ENCODE data around the gene ADGRG7.
A peak's percentile ranks its signal among the peaks of the same experiment; 100 is the strongest.

The ADGRG7 gene

DNA sequence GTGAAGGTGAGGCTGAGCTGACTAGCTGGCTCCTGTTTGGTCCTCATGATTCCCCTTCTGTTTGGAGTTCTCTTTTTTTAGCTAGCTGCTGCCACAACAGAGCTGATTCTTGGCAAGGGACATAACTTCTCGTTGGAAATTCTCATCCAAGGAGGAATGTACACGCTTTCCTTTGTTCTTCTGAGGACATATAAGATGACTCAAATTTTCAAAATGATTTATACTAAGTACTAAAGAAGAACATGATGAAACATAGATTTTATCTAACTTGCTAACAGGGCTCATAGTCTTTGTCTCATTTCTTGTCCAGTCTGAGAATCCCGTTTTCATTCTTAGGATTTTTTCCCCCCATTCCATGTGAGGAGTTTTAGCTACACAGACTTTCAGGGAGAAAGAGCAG, 97.0 kb downstream of the ADGRG7 start:
- H3K27me3 ChIP-seq (ENCODE audit: insufficient read depth, low read length), result peaks cover 50% of the 10 kb centered on the region
- no peaks in the 10 kb centered on the region for H3K9me3 ChIP-seq (ENCODE audit: insufficient read depth, low read depth, low read length)
- no peaks in the 10 kb centered on the region; the same call in 1 of the 2 replicates for H3K4me1 ChIP-seq (ENCODE audit: insufficient read depth, low read length)
- no peak overlapping the region for H3K4me3 ChIP-seq (ENCODE audit: low read length)
- H3K27ac ChIP-seq (ENCODE audit: low read length), result no peak overlapping the region
- H3K9ac ChIP-seq (ENCODE audit: low read depth, low read length), result no peak overlapping the region
- peaks cover 2% of the 10 kb centered on the region for H3K36me3 ChIP-seq (ENCODE audit: insufficient read depth, low read depth, low read length)

DNA sequence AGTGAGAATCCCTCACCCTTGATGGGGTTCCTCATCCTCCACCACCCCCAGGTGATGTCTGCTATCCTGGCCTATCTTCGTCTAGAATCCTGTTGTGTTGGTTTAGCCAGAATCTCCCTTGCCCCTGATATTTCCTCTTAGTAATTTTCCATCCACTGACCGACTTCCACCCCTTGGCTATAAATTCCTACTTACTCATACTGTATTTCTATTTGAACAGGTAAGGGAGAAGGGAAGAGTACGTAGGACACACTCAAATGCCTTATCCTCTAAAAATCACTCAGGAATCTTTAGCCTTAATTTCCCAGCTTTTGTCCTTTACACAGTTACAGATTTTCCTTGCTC, 99.2 kb downstream of the ADGRG7 start:
- H3K27ac ChIP-seq (ENCODE audit: low read length), result no peak overlapping the region
- H3K9ac ChIP-seq (ENCODE audit: low read depth, low read length), result no peak overlapping the region; the same call in 1 of the 2 replicates
- H3K27me3 ChIP-seq (ENCODE audit: insufficient read depth, low read length), result peaks cover 47% of the 10 kb centered on the region
- H3K9me3 ChIP-seq (ENCODE audit: insufficient read depth, low read depth, low read length), result no peaks in the 10 kb centered on the region
- H3K36me3 ChIP-seq (ENCODE audit: insufficient read depth, low read depth, low read length), result peaks cover 10% of the 10 kb centered on the region
- no peaks in the 10 kb centered on the region for H3K4me1 ChIP-seq (ENCODE audit: insufficient read depth, low read length)
- H3K4me3 ChIP-seq (ENCODE audit: low read length), result peak overlapping the region; percentile 65

DNA sequence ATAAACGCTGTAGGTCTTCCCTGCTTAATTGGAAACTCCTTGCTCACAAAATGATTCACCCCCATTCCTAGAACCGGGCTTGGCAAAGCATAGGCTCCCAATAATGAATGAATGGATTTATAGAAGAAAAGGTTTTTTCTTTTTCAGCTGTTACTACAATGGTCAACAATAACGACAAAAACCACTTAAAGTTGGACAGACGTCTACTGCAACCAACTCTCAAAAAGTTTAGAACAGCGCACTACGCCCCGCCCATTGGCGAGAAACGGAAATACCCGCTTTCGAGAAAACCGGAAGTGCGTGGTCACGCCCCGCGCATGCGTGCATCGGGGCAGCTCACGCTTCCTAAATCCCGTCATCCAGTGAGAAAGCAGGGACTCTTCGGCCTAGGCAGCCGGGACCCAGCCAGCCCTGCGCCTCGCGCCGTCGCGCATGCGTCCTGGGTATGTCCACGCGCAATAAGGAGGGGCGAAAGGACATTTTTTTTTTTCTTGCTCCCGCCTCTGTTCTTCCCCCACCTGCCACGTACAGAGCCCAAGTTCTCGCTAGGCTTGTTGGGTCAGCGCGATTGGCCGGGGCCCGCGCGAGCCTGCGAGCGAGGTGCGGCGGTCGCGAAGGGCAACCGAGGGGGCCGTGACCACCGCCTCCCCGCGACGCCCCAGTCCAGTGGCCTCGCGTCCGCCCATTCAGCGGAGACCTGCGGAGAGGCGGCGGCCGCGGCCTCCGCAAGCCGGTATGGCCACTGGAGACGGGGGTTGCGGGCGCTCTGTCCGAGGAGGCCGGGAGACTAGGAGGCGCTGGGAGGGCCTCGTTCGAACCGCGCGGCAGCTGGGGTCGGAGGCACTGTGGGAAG, 99.8 kb downstream of the ADGRG7 start, which contains the start of gene TFG:
TFG (plus strand) TSS at position 506 of the 853 bp plus-strand sequence. CDS start 4,192 bp downstream, outside the sequence.
- no peaks in the 10 kb centered on the region for H3K9me3 ChIP-seq (ENCODE audit: insufficient read depth, low read depth, low read length)
- peaks cover 16% of the 10 kb centered on the region for H3K36me3 ChIP-seq (ENCODE audit: insufficient read depth, low read depth, low read length)
- H3K27ac ChIP-seq (ENCODE audit: low read length), result peak within 1 kb of the TSS; percentile 62
- H3K4me3 ChIP-seq (ENCODE audit: low read length), result peak within 1 kb of the TSS; percentile 94
- no peaks in the 10 kb centered on the region for H3K4me1 ChIP-seq (ENCODE audit: insufficient read depth, low read length)
- H3K9ac ChIP-seq (ENCODE audit: low read depth, low read length), result peak within 1 kb of the TSS; percentile 91
- H3K27me3 ChIP-seq (ENCODE audit: insufficient read depth, low read length), result peaks cover 41% of the 10 kb centered on the region

DNA sequence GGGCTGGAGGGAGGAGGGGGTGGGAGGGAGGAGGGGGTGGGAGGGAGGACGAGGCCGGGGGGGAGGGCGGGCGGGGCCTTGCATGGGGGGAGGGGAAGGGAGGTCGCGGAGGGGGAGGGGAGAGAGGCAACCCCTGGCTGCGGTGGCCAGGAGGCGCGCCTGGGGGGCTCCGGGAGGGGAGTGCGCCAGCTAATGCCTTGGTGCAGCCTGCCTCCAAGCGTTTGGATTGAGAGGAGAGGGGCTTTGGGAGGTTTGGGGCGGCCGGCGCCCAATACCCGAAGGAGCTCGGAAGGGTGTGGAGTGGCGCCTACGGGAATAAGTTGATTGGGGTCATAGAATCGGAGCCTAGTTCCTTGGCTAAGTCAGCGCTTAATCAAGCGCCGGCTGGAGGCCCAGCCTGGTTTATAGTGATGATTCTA, 100.5 kb downstream of the ADGRG7 start:
- Histone ChIP-seq H3K27ac (ENCODE audit: low read length) (peak overlapping the region; percentile 1), H3K36me3 (ENCODE audit: insufficient read depth, low read depth, low read length) (peaks cover 22% of the 10 kb centered on the region), H3K9ac (ENCODE audit: low read depth, low read length) (peak overlapping the region; percentile 91), H3K9me3 (ENCODE audit: insufficient read depth, low read depth, low read length) (no peaks in the 10 kb centered on the region), H3K27me3 (ENCODE audit: insufficient read depth, low read length) (peaks cover 35% of the 10 kb centered on the region), H3K4me1 (ENCODE audit: insufficient read depth, low read length) (no peaks in the 10 kb centered on the region), H3K4me3 (ENCODE audit: low read length) (peak overlapping the region; percentile 94)

DNA sequence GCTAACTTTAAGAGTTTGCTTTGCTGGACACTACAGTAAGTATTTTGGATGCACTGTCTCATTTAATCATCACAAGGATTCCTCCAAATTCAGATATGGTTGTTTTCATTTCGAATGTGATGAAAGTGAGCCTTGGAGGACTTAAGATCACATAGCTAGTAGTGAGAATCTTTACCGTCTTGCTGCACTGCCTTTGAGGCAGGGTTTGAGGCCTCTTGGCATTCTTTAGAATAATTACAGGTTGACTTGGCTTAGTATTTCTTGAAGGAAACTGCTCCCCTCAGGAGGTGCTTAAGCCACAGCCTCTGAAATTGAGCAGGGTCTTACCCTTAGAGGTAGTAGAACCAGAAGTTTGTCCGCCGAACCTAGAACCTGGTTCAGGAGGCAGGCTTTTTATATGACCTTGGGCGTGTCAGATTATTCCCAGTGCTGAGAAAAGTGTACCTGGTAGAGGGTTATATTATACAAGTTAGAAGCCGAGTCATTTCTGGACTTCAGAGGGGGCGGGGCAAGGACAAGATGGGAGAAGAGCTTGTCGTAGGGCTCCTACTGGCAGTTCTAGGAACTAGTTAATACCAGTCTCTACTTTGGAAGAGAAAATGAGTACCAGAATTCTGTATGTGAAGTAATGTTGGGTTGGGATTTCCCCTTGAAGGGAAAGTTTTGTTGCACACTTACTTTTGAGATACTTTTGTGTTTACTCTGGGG, 101.0 kb downstream of the ADGRG7 start:
- Histone ChIP-seq H3K4me3 (ENCODE audit: low read length) (peak overlapping the region; percentile 94), H3K36me3 (ENCODE audit: insufficient read depth, low read depth, low read length) (peaks cover 28% of the 10 kb centered on the region), H3K27me3 (ENCODE audit: insufficient read depth, low read length) (peaks cover 29% of the 10 kb centered on the region), H3K4me1 (ENCODE audit: insufficient read depth, low read length) (no peaks in the 10 kb centered on the region), H3K27ac (ENCODE audit: low read length) (peak overlapping the region; percentile 1), H3K9ac (ENCODE audit: low read depth, low read length) (peak overlapping the region; percentile 91), H3K9me3 (ENCODE audit: insufficient read depth, low read depth, low read length) (no peaks in the 10 kb centered on the region)

DNA sequence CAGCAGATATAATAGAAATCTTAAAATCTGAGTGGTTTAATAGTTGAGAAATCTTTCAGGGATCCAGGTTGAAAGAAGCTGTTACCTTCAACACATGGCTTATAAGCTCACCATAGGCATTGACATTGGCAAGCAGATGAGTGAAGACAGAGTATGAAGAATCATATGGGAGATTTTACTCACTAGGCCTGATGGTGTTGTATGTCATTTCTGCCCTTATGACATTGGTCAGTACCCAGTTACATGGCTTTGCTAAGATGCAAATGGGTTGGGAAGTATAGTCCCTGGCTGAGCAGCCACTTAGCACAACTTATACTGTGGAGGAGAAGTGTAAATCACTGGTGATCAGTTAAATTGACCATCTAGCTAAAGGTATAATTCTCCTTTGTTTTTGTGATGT, 105.8 kb downstream of the ADGRG7 start:
- Histone ChIP-seq H3K27ac (ENCODE audit: low read length) (no peak overlapping the region), H3K4me3 (ENCODE audit: low read length) (no peak overlapping the region), H3K4me1 (ENCODE audit: insufficient read depth, low read length) (no peaks in the 10 kb centered on the region), H3K27me3 (ENCODE audit: insufficient read depth, low read length) (no peaks in the 10 kb centered on the region), H3K9ac (ENCODE audit: low read depth, low read length) (no peak overlapping the region), H3K36me3 (ENCODE audit: insufficient read depth, low read depth, low read length) (peaks cover 69% of the 10 kb centered on the region), H3K9me3 (ENCODE audit: insufficient read depth, low read depth, low read length) (no peaks in the 10 kb centered on the region)

DNA sequence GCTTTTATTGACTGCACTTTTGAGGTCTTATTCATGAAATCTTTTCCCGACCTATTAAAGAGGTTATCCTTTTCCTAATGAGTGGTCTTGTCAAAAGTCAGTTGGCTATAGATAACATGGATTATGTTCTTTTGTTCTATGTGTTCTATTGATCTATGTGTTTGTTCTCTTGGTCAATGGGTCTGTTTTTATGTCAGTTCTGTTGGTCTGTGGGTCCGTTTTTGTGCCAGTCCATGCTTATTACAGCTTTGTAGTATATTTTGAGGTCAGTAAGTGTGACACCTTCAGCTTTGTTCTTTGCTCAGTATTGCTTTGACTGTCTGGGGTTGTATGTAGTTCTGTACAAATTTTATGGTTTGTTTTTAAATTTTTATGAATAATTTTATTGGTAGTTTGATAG, 107.7 kb downstream of the ADGRG7 start:
- Histone ChIP-seq H3K9me3 (ENCODE audit: insufficient read depth, low read depth, low read length) (no peaks in the 10 kb centered on the region), H3K4me1 (ENCODE audit: insufficient read depth, low read length) (no peaks in the 10 kb centered on the region), H3K36me3 (ENCODE audit: insufficient read depth, low read depth, low read length) (peaks cover 80% of the 10 kb centered on the region), H3K27me3 (ENCODE audit: insufficient read depth, low read length) (no peaks in the 10 kb centered on the region), H3K27ac (ENCODE audit: low read length) (no peak overlapping the region), H3K9ac (ENCODE audit: low read depth, low read length) (no peak overlapping the region), H3K4me3 (ENCODE audit: low read length) (no peak overlapping the region)

DNA sequence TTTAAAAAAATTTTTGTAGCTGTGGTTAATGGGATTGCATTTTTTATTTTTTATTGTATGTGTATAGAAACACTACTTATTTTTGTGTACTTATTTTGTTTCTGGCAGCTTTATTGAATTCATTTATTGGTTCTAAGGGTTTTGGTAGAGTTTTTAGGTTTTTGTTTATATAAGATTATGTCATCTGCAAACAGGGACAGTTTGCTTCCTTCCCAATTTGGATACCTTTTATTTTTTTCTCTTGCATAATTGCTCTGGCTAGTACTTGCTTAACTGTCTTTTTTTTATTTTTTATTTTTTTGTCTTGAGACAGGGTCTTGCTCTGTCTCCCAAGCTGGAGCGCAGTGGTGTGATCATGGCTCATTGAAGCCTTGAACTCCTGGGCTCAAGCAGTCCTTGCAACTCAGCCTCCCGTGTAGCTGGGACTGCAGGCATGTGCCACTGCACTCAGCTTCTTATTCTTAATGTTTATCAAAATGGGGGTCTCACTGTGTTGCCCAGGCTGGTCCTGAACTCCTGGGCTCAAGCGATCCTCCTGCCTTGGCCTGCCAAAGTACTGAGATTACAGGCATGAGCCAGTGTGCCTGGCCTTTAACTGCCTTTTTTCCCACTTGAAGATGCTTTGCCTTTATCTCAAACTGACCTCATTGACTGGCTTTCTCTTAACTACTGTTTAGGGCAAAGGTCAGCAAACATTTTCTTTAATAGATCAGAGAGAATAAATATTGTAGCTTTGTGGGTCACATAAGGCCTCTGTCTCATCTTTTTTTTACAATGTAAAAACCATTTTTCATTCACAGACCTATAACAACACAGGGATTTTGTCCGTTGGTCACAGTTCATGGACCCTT, 108.5 kb downstream of the ADGRG7 start:
- H3K36me3 ChIP-seq (ENCODE audit: insufficient read depth, low read depth, low read length), result peaks cover 88% of the 10 kb centered on the region

DNA sequence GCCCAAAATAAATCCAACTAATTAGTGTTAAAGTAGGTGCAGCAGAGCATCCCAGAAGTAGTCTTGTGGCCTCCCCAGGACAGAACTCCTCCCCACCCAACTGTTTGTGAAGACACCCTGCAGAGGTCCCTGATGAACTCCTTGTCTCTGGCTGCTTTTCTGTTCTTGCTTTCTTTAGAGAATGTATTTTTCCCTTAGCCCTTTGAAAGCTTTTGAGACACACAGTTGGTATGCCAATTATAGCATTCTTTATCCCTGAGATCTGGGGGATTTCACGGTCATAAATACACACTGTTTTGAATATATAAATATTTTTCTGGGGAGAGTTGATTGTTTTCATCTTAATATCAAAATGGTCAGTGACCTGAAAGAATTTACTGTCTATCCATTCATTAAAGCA, 109.7 kb downstream of the ADGRG7 start:
- Histone ChIP-seq H3K27me3 (ENCODE audit: insufficient read depth, low read length) (no peaks in the 10 kb centered on the region), H3K4me3 (ENCODE audit: low read length) (no peak overlapping the region), H3K27ac (ENCODE audit: low read length) (no peak overlapping the region), H3K9ac (ENCODE audit: low read depth, low read length) (no peak overlapping the region), H3K4me1 (ENCODE audit: insufficient read depth, low read length) (no peaks in the 10 kb centered on the region), H3K9me3 (ENCODE audit: insufficient read depth, low read depth, low read length) (no peaks in the 10 kb centered on the region), H3K36me3 (ENCODE audit: insufficient read depth, low read depth, low read length) (peaks cover 89% of the 10 kb centered on the region)

More for the DNA sequence above, 108.5 kb downstream of the ADGRG7 start:
- Histone ChIP-seq H3K4me1 (ENCODE audit: insufficient read depth, low read length) (no peaks in the 10 kb centered on the region), H3K27ac (ENCODE audit: low read length) (no peak overlapping the region), H3K9ac (ENCODE audit: low read depth, low read length) (no peak overlapping the region), H3K27me3 (ENCODE audit: insufficient read depth, low read length) (no peaks in the 10 kb centered on the region), H3K4me3 (ENCODE audit: low read length) (no peak overlapping the region), H3K9me3 (ENCODE audit: insufficient read depth, low read depth, low read length) (no peaks in the 10 kb centered on the region)

DNA sequence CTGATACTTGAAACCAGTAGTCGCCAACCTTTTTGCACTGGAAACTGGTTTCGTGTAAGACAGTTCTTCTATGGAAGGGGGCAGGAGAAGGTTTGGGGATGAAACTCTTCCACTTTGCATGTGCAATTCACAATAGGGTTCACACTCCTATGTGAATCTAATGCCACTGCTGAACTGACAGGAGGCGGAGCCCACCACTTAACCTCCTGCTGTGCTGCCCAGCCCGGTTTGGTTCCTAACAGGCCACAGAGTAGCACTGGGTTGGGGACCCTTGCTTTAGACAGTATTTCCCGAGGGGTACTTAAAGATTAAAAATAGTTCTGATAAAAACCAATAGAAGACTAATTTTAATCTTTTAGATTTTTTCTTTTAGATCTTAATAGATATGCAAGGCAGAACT, 111.0 kb downstream of the ADGRG7 start:
- H3K36me3 ChIP-seq (ENCODE audit: insufficient read depth, low read depth, low read length), result peaks cover 81% of the 10 kb centered on the region
- H3K27ac ChIP-seq (ENCODE audit: low read length), result no peak overlapping the region
- no peak overlapping the region for H3K9ac ChIP-seq (ENCODE audit: low read depth, low read length)
- no peaks in the 10 kb centered on the region for H3K9me3 ChIP-seq (ENCODE audit: insufficient read depth, low read depth, low read length)
- H3K27me3 ChIP-seq (ENCODE audit: insufficient read depth, low read length), result no peaks in the 10 kb centered on the region
- no peaks in the 10 kb centered on the region for H3K4me1 ChIP-seq (ENCODE audit: insufficient read depth, low read length)
- no peak overlapping the region for H3K4me3 ChIP-seq (ENCODE audit: low read length)

DNA sequence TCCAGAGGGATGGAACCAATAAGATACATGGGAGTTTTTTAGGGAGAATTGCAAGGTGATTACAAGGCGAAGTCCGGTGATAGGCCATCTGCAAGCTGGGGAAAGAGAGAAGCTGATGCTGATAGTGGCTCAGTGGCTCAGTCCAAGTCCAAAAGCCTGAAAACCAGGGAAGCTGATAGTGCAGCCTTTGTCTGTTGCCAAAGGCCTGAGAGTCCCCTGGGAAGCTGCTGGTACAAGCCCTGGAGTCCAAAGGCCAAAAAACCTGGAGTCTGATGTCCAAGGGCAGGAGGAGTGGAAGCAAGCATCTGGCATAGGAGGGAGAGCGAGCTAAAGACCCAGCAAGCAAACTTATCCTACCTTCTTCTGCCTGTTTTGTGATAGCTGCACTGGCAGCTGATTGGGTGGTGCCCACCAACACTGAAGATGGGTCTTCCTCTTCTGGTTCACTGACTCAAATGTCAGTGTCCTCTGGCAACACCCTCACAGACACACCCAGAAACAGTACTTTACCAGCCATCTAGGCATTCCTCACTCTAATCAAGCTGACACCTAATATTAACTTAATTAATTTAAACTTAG, 116.6 kb downstream of the ADGRG7 start:
- H3K4me3 ChIP-seq (ENCODE audit: low read length), result no peak overlapping the region
- no peak overlapping the region for H3K27ac ChIP-seq (ENCODE audit: low read length)
- no peak overlapping the region for H3K9ac ChIP-seq (ENCODE audit: low read depth, low read length)
- no peaks in the 10 kb centered on the region for H3K9me3 ChIP-seq (ENCODE audit: insufficient read depth, low read depth, low read length)
- H3K27me3 ChIP-seq (ENCODE audit: insufficient read depth, low read length), result no peaks in the 10 kb centered on the region
- H3K4me1 ChIP-seq (ENCODE audit: insufficient read depth, low read length), result peaks cover 6% of the 10 kb centered on the region; the same call in 1 of the 2 replicates
- H3K36me3 ChIP-seq (ENCODE audit: insufficient read depth, low read depth, low read length), result peaks cover 84% of the 10 kb centered on the region

All from iPS-20b (cell line).